NT2/D1 (cell line): ENCODE measurements around the gene ZSWIM7.

Experiments
- YY1 ChIP-seq: IDR thresholded peaks from 2 replicates; pipeline ENCODE4 v1.6.1; 2011; ENCODE audit not compliant: insufficient read length, insufficient read depth
- ZNF274 ChIP-seq: IDR thresholded peaks from 2 replicates; pipeline ENCODE4 v1.6.1; 2011; ENCODE audit warnings: mild to moderate bottlenecking, low read depth, low read length

- no peak for TF ChIP-seq YY1
- no peak for TF ChIP-seq ZNF274
These were observed 7.9 kb upstream of the ZSWIM7 start for GRCh38 chr17:16007439-16007838.
